Loucy (cell line): ENCODE results near the gene BPTF.
A peak's percentile ranks its signal among the peaks of the same experiment; 100 is the strongest.
"Not testable (repeated sequence)": the region's sequence is repeated elsewhere in the genome, so short reads cannot be mapped to it uniquely, and the experiment has no call there.

Source experiments
- CTCF ChIP-seq: fragments of 200-600 bp; sonication (generic); conservative IDR thresholded peaks from 2 replicates; pipeline ENCODE4 v1.5.1; 2014; ENCODE audit warnings: mild to moderate bottlenecking, antibody characterized with exemption, low read length
- EZH2phosphoT487 ChIP-seq: fragments of 200-600 bp; IDR thresholded peaks from 2 replicates; pipeline ENCODE4 v1.6.1; 2018; ENCODE audit warnings: antibody characterized with exemption, mild to moderate bottlenecking, moderate library complexity, borderline replicate concordance

- TF ChIP-seq CTCF, result peak; percentile 64
- TF ChIP-seq EZH2phosphoT487, result not testable (repeated sequence)
These were observed 137.9 kb downstream of the BPTF start for GRCh38 chr17:67963145-67963572.
